ENCODE measurements around the gene TENT4B.

- TF ChIP-seq CTCF (conservative IDR thresholded peaks at IDR 0.05; ENCODE audit: low read depth, low read length): no peak
- TF ChIP-seq EZH2 (IDR thresholded peaks at IDR 0.05; ENCODE audit: borderline replicate concordance, low read depth, low read length, poor library complexity, severe bottlenecking): no peak
Observed at GRCh38 chr16:50144211-50144610, 8.9 kb upstream of the TENT4B start.
